K562 (cell line): ENCODE data around the gene DPEP2NB. TPM values are rescaled to one million over a fixed set of nuclear protein-coding genes. Genes with fewer than 3 reads are reported as not detected.

Source experiments
- ATAC-seq: fragments of 200-7000 bp; cut with Tn5 transposase; 3 replicates; pipeline ENCODE4 v1.9.1; 2020; ENCODE audit warnings: moderate library complexity
- BruUV-seq: library from RNA; stranded (reverse); fragments of 400-500 nt; replicated peaks from 2 replicates; lab custom pipeline; 2021; lab: Mats Ljungman, UMichigan
- CTCF ChIA-PET: fragments of 300-600 bp; formaldehyde crosslinking; extraction: SDS; loops from one replicate; lab custom pipeline; 2021; ENCODE audit warnings: low intra/inter-chr PET ratio; lab: Yijun Ruan, JAX
- POLR2A ChIA-PET: fragments of 300-600, 350-650 bp; sonication (Branson Sonifier 250); formaldehyde crosslinking; extraction: SDS; loops from one replicate; lab custom pipeline; 2021; ENCODE audit warnings: antibody characterized with exemption, inconsistent platforms; lab: Yijun Ruan, JAX
- DNase-seq, 4 experiments: peaks; one replicate each; pipeline versions ENCODE4 v3.0.0 to v3.0.0-alpha.2; 2011 to 2018; ENCODE audit warnings: low spot score in 3 of 4, mixed read lengths in 3 of 4; ENCODE audit errors: extremely low read depth in 1 of 4
- FAIRE-seq: peaks from 2 replicates; lab custom pipeline; 2011; peaks lifted over from hg19 to GRCh38; lab: Jason Lieb, UNC
- H2AFZ ChIP-seq: 2 replicates; pipeline ENCODE4 v1.6.0; 2011; ENCODE audit warnings: low read depth, low read length, control low read depth, inconsistent platforms
- H3K27ac ChIP-seq: fragments of 200-600 bp; 3 replicates; pipeline ENCODE4 v1.8.0; 2011; ENCODE audit warnings: low read depth, mild to moderate bottlenecking, control low read depth, inconsistent platforms, low read length, moderate library complexity, mixed read lengths; ENCODE audit errors: extremely low read depth
- H3K27me3 ChIP-seq, 2 experiments: fragments of 300-600 bp in 1 of 2; 2 replicates in 1 of 2; 3 replicates in 1 of 2; pipeline versions ENCODE4 v1.6.0 to v1.8.0; 2011; ENCODE audit warnings: inconsistent platforms in 2 of 2, low read length in 2 of 2, mild to moderate bottlenecking in 1 of 2, mixed read lengths in 1 of 2, moderate library complexity in 1 of 2; ENCODE audit not compliant: control insufficient read depth in 2 of 2, insufficient read depth in 2 of 2
- H3K36me3 ChIP-seq: fragments of 300-600 bp; 3 replicates; pipeline ENCODE4 v1.8.0; 2011; ENCODE audit warnings: mild to moderate bottlenecking, low read length, inconsistent platforms; ENCODE audit not compliant: control insufficient read depth, insufficient read depth
- H3K4me1 ChIP-seq, 2 experiments: fragments of 200-600 bp in 1 of 2; replicated peaks in 1 of 2; 2 replicates in 1 of 2; 3 replicates in 1 of 2; pipeline versions ENCODE4 v1.5.1 to v1.8.0; 2011; ENCODE audit warnings: inconsistent platforms in 2 of 2, low read length in 2 of 2, mild to moderate bottlenecking in 1 of 2, mixed read lengths in 1 of 2, moderate library complexity in 1 of 2; ENCODE audit not compliant: control insufficient read depth in 2 of 2, insufficient read depth in 2 of 2
- H3K4me2 ChIP-seq: 2 replicates; pipeline ENCODE4 v1.6.1; 2011; ENCODE audit warnings: low read length, control low read depth, inconsistent platforms, mixed read lengths; ENCODE audit not compliant: insufficient read depth
- H3K4me3 ChIP-seq: fragments of 200-600 bp; sonication (generic), shearing (Covaris generic); 2 replicates; pipeline ENCODE4 v1.5.1; 2016; ENCODE audit warnings: control low read depth, inconsistent platforms
- H3K79me2 ChIP-seq: fragments of 200-600 bp; 3 replicates; pipeline ENCODE4 v1.8.0; 2011; ENCODE audit warnings: low read length, inconsistent platforms; ENCODE audit not compliant: control insufficient read depth, insufficient read depth
- H3K9ac ChIP-seq, 2 experiments: 2 replicates each; pipeline versions ENCODE4 v1.6.0 to v1.6.1; 2011; ENCODE audit warnings: low read depth in 2 of 2, low read length in 2 of 2, control low read depth in 1 of 2, inconsistent platforms in 1 of 2, mild to moderate bottlenecking in 1 of 2, mixed read lengths in 1 of 2; ENCODE audit not compliant: insufficient read depth in 1 of 2
- H3K9me1 ChIP-seq: one replicate; pipeline ENCODE4 v1.6.0; 2011; ENCODE audit warnings: inconsistent platforms, mild to moderate bottlenecking, low read length, moderate library complexity; ENCODE audit not compliant: control insufficient read depth, insufficient read depth
- H3K9me3 ChIP-seq: replicated peaks from 2 replicates; pipeline ENCODE4 v1.5.1; 2011; ENCODE audit warnings: low read depth, low read length, inconsistent platforms; ENCODE audit not compliant: control insufficient read depth, insufficient read depth
- H4K20me1 ChIP-seq: replicated peaks from 2 replicates; pipeline ENCODE4 v1.6.1; 2011; ENCODE audit warnings: low read length, inconsistent platforms, mixed read lengths; ENCODE audit not compliant: control insufficient read depth, insufficient read depth
- ARHGAP35 ChIP-seq: fragments of 450-650 bp; IDR thresholded peaks from 2 replicates; pipeline ENCODE4 v1.6.1; 2018; ENCODE audit not compliant: partially characterized antibody
- BCOR ChIP-seq: fragments of 450-650 bp; IDR thresholded peaks from 2 replicates; pipeline ENCODE4 v1.6.1; 2016
- IRF9 ChIP-seq: fragments of 450-650 bp; IDR thresholded peaks from 2 replicates; pipeline ENCODE4 v1.6.1; 2016; ENCODE audit warnings: missing biosample characterization, missing genetic modification characterization
- POLR2AphosphoS5 ChIP-seq: IDR thresholded peaks from 2 replicates; pipeline ENCODE4 v1.6.1; 2011; ENCODE audit warnings: mild to moderate bottlenecking, low read depth, low read length, moderate library complexity; ENCODE audit not compliant: control insufficient read depth, insufficient read depth
- SAFB2 ChIP-seq: fragments of 200-400 bp; formaldehyde crosslinking; IDR thresholded peaks from 2 replicates; pipeline ENCODE4 v1.6.1; 2018; ENCODE audit warnings: borderline replicate concordance, low read length, low read depth, moderate library complexity; ENCODE audit not compliant: severe bottlenecking
- SLC30A9 ChIP-seq: fragments of 250-450 bp; sonication (Bioruptor Pico); IDR thresholded peaks from 2 replicates; pipeline ENCODE4 v1.8.0; 2022; ENCODE audit warnings: mild to moderate bottlenecking, moderate library complexity
- ZNF395 ChIP-seq: fragments of 200-800 bp; sonication (Bioruptor generic); IDR thresholded peaks from 2 replicates; pipeline ENCODE4 v1.6.1; 2017; ENCODE audit warnings: missing genetic modification characterization, missing compliant biosample characterization
- WGBS: fragments of 100-300 bp; shearing (Covaris generic); methylation state at CpG from one replicate; pipeline ENCODE4 v1.1.6; 2016; ENCODE audit warnings: low coverage, mixed read lengths; ENCODE audit not compliant: insufficient coverage; ENCODE audit errors: missing lambda C conversion rate; 5-methylcytosine and 5-hydroxymethylcytosine counted together
- in situ Hi-C: fragments of 300-500 bp; cut with MboI; formaldehyde crosslinking; loops from 4 replicates; pipeline ENCODE4 v1.15.0; 2018; ENCODE audit warnings: inconsistent platforms, mixed read lengths
- intact Hi-C: fragments of 100-400 bp; cut with micrococcal nuclease; formaldehyde crosslinking; loops from 2 replicates; pipeline ENCODE4 v1.14.2; 2022
- polyA plus RNA-seq, 8 experiments: library from polyadenylated mRNA; depleted of rRNA in 4 of 8; stranded (reverse) in 5 of 8; unstranded in 3 of 8; fragments of >200 nt; fragmentation: Nextera tagmentation in 2 of 8; fragmentation: Illumina TruSeq in 1 of 8; extraction: Ambion mirVana in 2 of 8; extraction: Trizol in 1 of 8; gene quantifications; 2 replicates each; pipeline versions ENCODE4 v1.2.1 to v1.2.3, GENCODE V29; 2011 to 2014; ENCODE audit warnings: inconsistent platforms in 1 of 8, missing spikeins in 1 of 8
- total RNA-seq, 7 experiments: library from RNA; depleted of rRNA in 6 of 7; stranded (reverse); fragments of >200 nt in 6 of 7; fragmentation: Illumina TruSeq in 2 of 7; extraction: Trizol in 2 of 7; gene quantifications; 2 replicates each; pipeline versions ENCODE4 v1.2.1 to v1.2.3, GENCODE V29; 2011 to 2021; ENCODE audit warnings: low replicate concordance in 1 of 7
- TF ChIP-seq, protein P1 (sequence below): fragments of 450-650 bp; IDR thresholded peaks from 2 replicates; pipeline ENCODE4 v1.6.1; 2016; ENCODE audit warnings: mild to moderate bottlenecking, moderate library complexity

Gene DPEP2NB
- total and polyA plus RNA-seq, 9 of the 15 experiments (the other 6 are each of a cell fraction or from before 2014, with no cell fraction given) = not detected

DNA sequence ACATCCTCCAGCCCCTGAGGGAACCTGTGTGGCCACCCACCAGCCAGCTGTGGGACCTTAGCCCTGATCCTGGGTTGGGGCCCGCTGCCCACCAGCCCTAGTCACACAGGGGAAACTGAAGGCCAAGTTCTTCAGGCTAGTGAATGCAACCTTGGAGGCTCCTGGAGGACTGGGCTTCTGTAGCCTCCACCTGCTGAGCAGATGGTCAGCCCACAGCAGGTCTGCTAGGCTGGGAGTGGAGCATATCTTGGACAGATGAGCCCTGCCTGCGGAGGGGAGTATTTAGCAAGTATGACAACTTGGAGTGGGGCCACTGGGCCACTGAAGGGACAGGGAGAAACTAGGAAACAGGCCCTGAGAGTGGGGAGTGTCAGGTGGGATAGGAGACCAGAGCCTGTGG, 39.5 kb downstream of the DPEP2NB start:
- Histone ChIP-seq H3K9me3 (no peaks in the 10 kb centered on the region), H3K36me3 (no peaks in the 10 kb centered on the region), H3K4me2 (no peak overlapping the region; the same call in 1 of the 2 replicates), H3K9me1 (no peaks in the 10 kb centered on the region), H3K27ac (no peak overlapping the region), H3K79me2 (no peaks in the 10 kb centered on the region), H3K27me3 (peaks cover 0 to 4% of the 10 kb centered on the region in 2 experiments; a peak in 1 of 5 replicates), H3K4me1 (peaks cover 0 to 16% of the 10 kb centered on the region in 2 experiments; a peak in 3 of 5 replicates), H3K9ac (peak overlapping the region in 1 of 2 experiments; percentile 68; a peak in 1 of 4 replicates), H4K20me1 (no peaks in the 10 kb centered on the region), H2AFZ (0 out of 2 replicates have a peak overlapping the region, but pooled peaks have one; percentile 67), H3K4me3 (no peak overlapping the region)
- in situ Hi-C loops (no loop called here), intact Hi-C loops (no loop called here)
- ATAC-seq = peak; percentile 64
- BruUV-seq = no TSS peak
- ChIA-PET CTCF (no interaction called here), POLR2A (interaction anchor here (0.5 kb wide), 1 partner anchor 270 kb away, joined by 3 read pairs; no protein-coding TSS in a partner anchor)
- no peak for DNase-seq
- 43% methylated on average over 2 of the region's 2 CpGs for WGBS
- no peak for FAIRE-seq
- TF ChIP-seq ZNF395 (CRISPR knock-in tag) (no peak), ARHGAP35 (no peak), SAFB2 (no peak), BCOR (no peak), IRF9 (no peak), SLC30A9 (CRISPR knock-in tag) (no peak), POLR2AphosphoS5 (no peak)
- TF ChIP-seq, protein P1, sequence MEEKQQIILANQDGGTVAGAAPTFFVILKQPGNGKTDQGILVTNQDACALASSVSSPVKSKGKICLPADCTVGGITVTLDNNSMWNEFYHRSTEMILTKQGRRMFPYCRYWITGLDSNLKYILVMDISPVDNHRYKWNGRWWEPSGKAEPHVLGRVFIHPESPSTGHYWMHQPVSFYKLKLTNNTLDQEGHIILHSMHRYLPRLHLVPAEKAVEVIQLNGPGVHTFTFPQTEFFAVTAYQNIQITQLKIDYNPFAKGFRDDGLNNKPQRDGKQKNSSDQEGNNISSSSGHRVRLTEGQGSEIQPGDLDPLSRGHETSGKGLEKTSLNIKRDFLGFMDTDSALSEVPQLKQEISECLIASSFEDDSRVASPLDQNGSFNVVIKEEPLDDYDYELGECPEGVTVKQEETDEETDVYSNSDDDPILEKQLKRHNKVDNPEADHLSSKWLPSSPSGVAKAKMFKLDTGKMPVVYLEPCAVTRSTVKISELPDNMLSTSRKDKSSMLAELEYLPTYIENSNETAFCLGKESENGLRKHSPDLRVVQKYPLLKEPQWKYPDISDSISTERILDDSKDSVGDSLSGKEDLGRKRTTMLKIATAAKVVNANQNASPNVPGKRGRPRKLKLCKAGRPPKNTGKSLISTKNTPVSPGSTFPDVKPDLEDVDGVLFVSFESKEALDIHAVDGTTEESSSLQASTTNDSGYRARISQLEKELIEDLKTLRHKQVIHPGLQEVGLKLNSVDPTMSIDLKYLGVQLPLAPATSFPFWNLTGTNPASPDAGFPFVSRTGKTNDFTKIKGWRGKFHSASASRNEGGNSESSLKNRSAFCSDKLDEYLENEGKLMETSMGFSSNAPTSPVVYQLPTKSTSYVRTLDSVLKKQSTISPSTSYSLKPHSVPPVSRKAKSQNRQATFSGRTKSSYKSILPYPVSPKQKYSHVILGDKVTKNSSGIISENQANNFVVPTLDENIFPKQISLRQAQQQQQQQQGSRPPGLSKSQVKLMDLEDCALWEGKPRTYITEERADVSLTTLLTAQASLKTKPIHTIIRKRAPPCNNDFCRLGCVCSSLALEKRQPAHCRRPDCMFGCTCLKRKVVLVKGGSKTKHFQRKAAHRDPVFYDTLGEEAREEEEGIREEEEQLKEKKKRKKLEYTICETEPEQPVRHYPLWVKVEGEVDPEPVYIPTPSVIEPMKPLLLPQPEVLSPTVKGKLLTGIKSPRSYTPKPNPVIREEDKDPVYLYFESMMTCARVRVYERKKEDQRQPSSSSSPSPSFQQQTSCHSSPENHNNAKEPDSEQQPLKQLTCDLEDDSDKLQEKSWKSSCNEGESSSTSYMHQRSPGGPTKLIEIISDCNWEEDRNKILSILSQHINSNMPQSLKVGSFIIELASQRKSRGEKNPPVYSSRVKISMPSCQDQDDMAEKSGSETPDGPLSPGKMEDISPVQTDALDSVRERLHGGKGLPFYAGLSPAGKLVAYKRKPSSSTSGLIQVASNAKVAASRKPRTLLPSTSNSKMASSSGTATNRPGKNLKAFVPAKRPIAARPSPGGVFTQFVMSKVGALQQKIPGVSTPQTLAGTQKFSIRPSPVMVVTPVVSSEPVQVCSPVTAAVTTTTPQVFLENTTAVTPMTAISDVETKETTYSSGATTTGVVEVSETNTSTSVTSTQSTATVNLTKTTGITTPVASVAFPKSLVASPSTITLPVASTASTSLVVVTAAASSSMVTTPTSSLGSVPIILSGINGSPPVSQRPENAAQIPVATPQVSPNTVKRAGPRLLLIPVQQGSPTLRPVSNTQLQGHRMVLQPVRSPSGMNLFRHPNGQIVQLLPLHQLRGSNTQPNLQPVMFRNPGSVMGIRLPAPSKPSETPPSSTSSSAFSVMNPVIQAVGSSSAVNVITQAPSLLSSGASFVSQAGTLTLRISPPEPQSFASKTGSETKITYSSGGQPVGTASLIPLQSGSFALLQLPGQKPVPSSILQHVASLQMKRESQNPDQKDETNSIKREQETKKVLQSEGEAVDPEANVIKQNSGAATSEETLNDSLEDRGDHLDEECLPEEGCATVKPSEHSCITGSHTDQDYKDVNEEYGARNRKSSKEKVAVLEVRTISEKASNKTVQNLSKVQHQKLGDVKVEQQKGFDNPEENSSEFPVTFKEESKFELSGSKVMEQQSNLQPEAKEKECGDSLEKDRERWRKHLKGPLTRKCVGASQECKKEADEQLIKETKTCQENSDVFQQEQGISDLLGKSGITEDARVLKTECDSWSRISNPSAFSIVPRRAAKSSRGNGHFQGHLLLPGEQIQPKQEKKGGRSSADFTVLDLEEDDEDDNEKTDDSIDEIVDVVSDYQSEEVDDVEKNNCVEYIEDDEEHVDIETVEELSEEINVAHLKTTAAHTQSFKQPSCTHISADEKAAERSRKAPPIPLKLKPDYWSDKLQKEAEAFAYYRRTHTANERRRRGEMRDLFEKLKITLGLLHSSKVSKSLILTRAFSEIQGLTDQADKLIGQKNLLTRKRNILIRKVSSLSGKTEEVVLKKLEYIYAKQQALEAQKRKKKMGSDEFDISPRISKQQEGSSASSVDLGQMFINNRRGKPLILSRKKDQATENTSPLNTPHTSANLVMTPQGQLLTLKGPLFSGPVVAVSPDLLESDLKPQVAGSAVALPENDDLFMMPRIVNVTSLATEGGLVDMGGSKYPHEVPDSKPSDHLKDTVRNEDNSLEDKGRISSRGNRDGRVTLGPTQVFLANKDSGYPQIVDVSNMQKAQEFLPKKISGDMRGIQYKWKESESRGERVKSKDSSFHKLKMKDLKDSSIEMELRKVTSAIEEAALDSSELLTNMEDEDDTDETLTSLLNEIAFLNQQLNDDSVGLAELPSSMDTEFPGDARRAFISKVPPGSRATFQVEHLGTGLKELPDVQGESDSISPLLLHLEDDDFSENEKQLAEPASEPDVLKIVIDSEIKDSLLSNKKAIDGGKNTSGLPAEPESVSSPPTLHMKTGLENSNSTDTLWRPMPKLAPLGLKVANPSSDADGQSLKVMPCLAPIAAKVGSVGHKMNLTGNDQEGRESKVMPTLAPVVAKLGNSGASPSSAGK = peak; percentile 31; the same call in 1 of the 2 replicates
